ENCODE results near the gene RRAD.
"Not testable (repeated sequence)": the region's sequence is repeated elsewhere in the genome, so short reads cannot be mapped to it uniquely, and the experiment has no call there.

The RRAD gene

GRCh38 chr16:66898207-66898606 lies 27.1 kb downstream of the RRAD start:
- FAIRE-seq (no peak), DNase-seq (ENCODE audit: insufficient read length, low spot score) (no peak)
- no peak for TF ChIP-seq CTCF (IDR thresholded peaks at IDR 0.05; ENCODE audit: insufficient read depth, missing control alignments)

GRCh38 chr16:66896682-66897081 lies 28.7 kb downstream of the RRAD start:
- DNase-seq (ENCODE audit: insufficient read length, low spot score); FAIRE-seq: not testable (repeated sequence)

GRCh38 chr16:66895999-66896398 lies 29.3 kb downstream of the RRAD start:
- FAIRE-seq (no peak), DNase-seq (ENCODE audit: insufficient read length, low spot score) (no peak)
- TF ChIP-seq CTCF (IDR thresholded peaks at IDR 0.05; ENCODE audit: insufficient read depth, missing control alignments) = no peak

- TF ChIP-seq CTCF (IDR thresholded peaks at IDR 0.05; ENCODE audit: insufficient read depth, missing control alignments) = no peak
- no peak for FAIRE-seq
Observed at GRCh38 chr16:66895689-66895979, 29.7 kb downstream of the RRAD start.

GRCh38 chr16:66894948-66895688 lies 30.2 kb downstream of the RRAD start:
- FAIRE-seq (no peak), DNase-seq (ENCODE audit: insufficient read length, low spot score) (no peak)
- peak; percentile 97 for TF ChIP-seq CTCF (IDR thresholded peaks at IDR 0.05; ENCODE audit: insufficient read depth, missing control alignments)

More at GRCh38 chr16:66895689-66895979, 29.7 kb downstream of the RRAD start:
- DNase-seq (ENCODE audit: insufficient read length, low spot score) = no peak

- FAIRE-seq (no peak), DNase-seq (ENCODE audit: insufficient read length, low spot score) (no peak)
- TF ChIP-seq CTCF (IDR thresholded peaks at IDR 0.05; ENCODE audit: insufficient read depth, missing control alignments) = no peak
Observed at GRCh38 chr16:66894055-66894454, 31.3 kb downstream of the RRAD start.

- DNase-seq (ENCODE audit: insufficient read length, low spot score) (no peak), FAIRE-seq (no peak)
- no peak for TF ChIP-seq CTCF (IDR thresholded peaks at IDR 0.05; ENCODE audit: insufficient read depth, missing control alignments)
Observed at GRCh38 chr16:66891797-66892196, 33.5 kb downstream of the RRAD start.

- no peak for FAIRE-seq
- TF ChIP-seq CTCF (IDR thresholded peaks at IDR 0.05; ENCODE audit: insufficient read depth, missing control alignments) = no peak
- no peak for DNase-seq (ENCODE audit: insufficient read length, low spot score)
Observed at GRCh38 chr16:66891360-66891759, 34.0 kb downstream of the RRAD start.
